Esophagus muscularis mucosa (tissue), 4 donors: ENCODE measurements around the gene PPP1R1B. TPM values are rescaled to one million over a fixed set of nuclear protein-coding genes. Genes with fewer than 3 reads are reported as not detected.

Experiments
- DNase-seq: peaks from one replicate; pipeline ENCODE4 v3.0.0-alpha.2; 2017; ENCODE audit errors: extremely low spot score
- H3K27ac ChIP-seq, 4 donors: fragments of 200-600 bp; sonication (generic); replicated peaks in 1 of 4; 1 replicate in 3 of 4; 2 replicates in 1 of 4; pipeline ENCODE4 v1.5.1; 2016 to 2019; ENCODE audit warnings: mild to moderate bottlenecking in 1 of 4
- H3K27me3 ChIP-seq, 4 donors: fragments of 200-600 bp; sonication (generic); one replicate each; pipeline versions ENCODE4 v1.5.1 to v1.6.0; 2016 to 2019
- H3K36me3 ChIP-seq, 4 donors: fragments of 200-600 bp; sonication (generic); one replicate each; pipeline ENCODE4 v1.5.1; 2016 to 2019
- H3K4me1 ChIP-seq, 4 donors: fragments of 200-600 bp; sonication (generic); one replicate each; pipeline ENCODE4 v1.5.1; 2016 to 2019
- H3K4me3 ChIP-seq, 4 donors: fragments of 200-600 bp; sonication (generic); 1 replicate in 2 of 4; 2 replicates in 2 of 4; pipeline ENCODE4 v1.5.1; 2016 to 2019; ENCODE audit warnings: mild to moderate bottlenecking in 4 of 4, moderate library complexity in 1 of 4
- H3K9me3 ChIP-seq, 4 donors: fragments of 200-600 bp; sonication (generic); 1 replicate in 3 of 4; 2 replicates in 1 of 4; pipeline ENCODE4 v1.5.1; 2016 to 2019
- CTCF ChIP-seq, 3 experiments: fragments of 200-600 bp in 2 of 3; fragments of 450-650 bp in 1 of 3; sonication (generic) in 2 of 3; IDR thresholded peaks; one replicate each; pipeline ENCODE4 v1.5.1; 2017 to 2019; ENCODE audit warnings: antibody characterized with exemption in 3 of 3, mild to moderate bottlenecking in 2 of 3, moderate library complexity in 1 of 3
- EP300 ChIP-seq: sonication (generic); formaldehyde crosslinking; IDR thresholded peaks from one replicate; pipeline ENCODE4 v1.6.1; 2017; ENCODE audit warnings: antibody characterized with exemption
- POLR2A ChIP-seq: fragments of 450-650 bp; IDR thresholded peaks from one replicate; pipeline ENCODE4 v1.6.1; 2017; ENCODE audit warnings: antibody characterized with exemption, moderate library complexity, mild to moderate bottlenecking, low read depth
- POLR2AphosphoS5 ChIP-seq, 2 donors: sonication (generic); formaldehyde crosslinking; IDR thresholded peaks; one replicate each; pipeline ENCODE4 v1.6.1; 2017; ENCODE audit warnings: antibody characterized with exemption in 2 of 2
- WGBS: methylation state at CpG from one replicate; pipeline ENCODE4 v1.1.5; 2018; 5-methylcytosine and 5-hydroxymethylcytosine counted together
- intact Hi-C: fragments of 100-400 bp; cut with DNase I; formaldehyde crosslinking; loops from one replicate; pipeline ENCODE4 v1.15.1; 2023
- total RNA-seq, 4 donors: library from RNA; depleted of rRNA; stranded (reverse); fragments of >200 nt; gene quantifications; one replicate each; pipeline versions ENCODE4 v1.1.0 to v1.2.1, GENCODE V29; 2016

Gene PPP1R1B
- total RNA-seq, 4 donors from 2014 or later, result 4.9 to 14.8 (median 9.8) TPM

- no peak for DNase-seq
- no peaks in the 10 kb centered on the region for H3K36me3 ChIP-seq
- WGBS, result 9% methylated on average over 22 of the region's 22 CpGs
- H3K4me1 ChIP-seq, result peaks cover 23 to 37% (median 32%) of the 10 kb centered on the region in 4 donors
- peaks cover 4 to 100% (median 74%) of the 10 kb centered on the region in 4 donors for H3K27me3 ChIP-seq
- no peak overlapping the region for H3K4me3 ChIP-seq
- no peak for TF ChIP-seq POLR2A
- TF ChIP-seq EP300, result no peak
- TF ChIP-seq CTCF (IDR thresholded peaks at IDR 0.05), result no peak
- no peak for TF ChIP-seq POLR2AphosphoS5 (IDR thresholded peaks at IDR 0.05)
- no peak overlapping the region for H3K27ac ChIP-seq
- intact Hi-C loops, result no loop called here
- H3K9me3 ChIP-seq, result no peaks in the 10 kb centered on the region
These were observed 29.2 kb upstream of the PPP1R1B start for GRCh38 chr17:39597372-39598046.

GRCh38 chr17:39598047-39598481, 28.7 kb upstream of the PPP1R1B start:
- peaks cover 4 to 100% (median 79%) of the 10 kb centered on the region in 4 donors for H3K27me3 ChIP-seq
- intact Hi-C loops, result no loop called here

GRCh38 chr17:39598630-39599003, 28.1 kb upstream of the PPP1R1B start:
- H3K27me3 ChIP-seq, result peaks cover 4 to 100% (median 85%) of the 10 kb centered on the region in 4 donors
- H3K9me3 ChIP-seq, result no peaks in the 10 kb centered on the region
- DNase-seq, result no peak
- H3K27ac ChIP-seq, result no peak overlapping the region
- TF ChIP-seq POLR2AphosphoS5 (IDR thresholded peaks at IDR 0.05), result no peak
- TF ChIP-seq EP300, result no peak
- no peak for TF ChIP-seq POLR2A
- no peak for TF ChIP-seq CTCF (IDR thresholded peaks at IDR 0.05)
- WGBS, result 4% methylated on average over 14 of the region's 17 CpGs
- H3K4me1 ChIP-seq, result peaks cover 23 to 38% (median 32%) of the 10 kb centered on the region in 4 donors
- intact Hi-C loops, result no loop called here
- H3K4me3 ChIP-seq, result peak overlapping the region in 2 of 4 donors; percentile 8 to 13
- no peaks in the 10 kb centered on the region for H3K36me3 ChIP-seq

More at GRCh38 chr17:39598047-39598481, 28.7 kb upstream of the PPP1R1B start:
- Histone ChIP-seq H3K4me3 (no peak overlapping the region), H3K27ac (no peak overlapping the region), H3K9me3 (no peaks in the 10 kb centered on the region), H3K4me1 (peaks cover 23 to 37% (median 32%) of the 10 kb centered on the region in 4 donors), H3K36me3 (no peaks in the 10 kb centered on the region)
- 9% methylated on average over 13 of the region's 13 CpGs for WGBS
- TF ChIP-seq POLR2A, result no peak
- no peak for TF ChIP-seq POLR2AphosphoS5 (IDR thresholded peaks at IDR 0.05)
- TF ChIP-seq EP300, result no peak
- TF ChIP-seq CTCF (IDR thresholded peaks at IDR 0.05), result no peak
- no peak for DNase-seq

GRCh38 chr17:39599004-39599664, 27.6 kb upstream of the PPP1R1B start:
- no peak for DNase-seq
- TF ChIP-seq EP300, result no peak
- peaks cover 23 to 43% (median 33%) of the 10 kb centered on the region in 4 donors for H3K4me1 ChIP-seq
- intact Hi-C loops, result no loop called here
- peak overlapping the region in 3 of 4 donors; percentile 4 to 13 (median 8) for H3K4me3 ChIP-seq
- peaks cover 4 to 100% (median 90%) of the 10 kb centered on the region in 4 donors for H3K27me3 ChIP-seq
- H3K36me3 ChIP-seq, result no peaks in the 10 kb centered on the region
- H3K27ac ChIP-seq, result no peak overlapping the region
- WGBS, result 2% methylated on average over 16 of the region's 36 CpGs
- no peaks in the 10 kb centered on the region for H3K9me3 ChIP-seq

- Histone ChIP-seq H3K4me3 (no peak overlapping the region), H3K27ac (no peak overlapping the region), H3K27me3 (peaks cover 4 to 100% (median 94%) of the 10 kb centered on the region in 4 donors), H3K36me3 (no peaks in the 10 kb centered on the region), H3K4me1 (peaks cover 23 to 49% (median 39%) of the 10 kb centered on the region in 4 donors), H3K9me3 (no peaks in the 10 kb centered on the region)
- WGBS, result 2% methylated on average over 24 of the region's 28 CpGs
- intact Hi-C loops, result no loop called here
- DNase-seq, result no peak
- TF ChIP-seq EP300 (no peak), POLR2AphosphoS5 (IDR thresholded peaks at IDR 0.05) (no peak), CTCF (IDR thresholded peaks at IDR 0.05) (no peak), POLR2A (no peak)
These were observed 27.0 kb upstream of the PPP1R1B start for GRCh38 chr17:39599665-39600231.
